Heart left ventricle (tissue), 13 donors: Measurements from ENCODE around the gene C1QL3.

Experiments used
- POLR2A ChIP-seq, 2 donors: fragments of 450-650 bp; IDR thresholded peaks; one replicate each; pipeline ENCODE4 v1.6.1; 2017; ENCODE audit warnings: antibody characterized with exemption in 2 of 2, mild to moderate bottlenecking in 2 of 2, moderate library complexity in 2 of 2
- TF ChIP-seq, protein P1 (sequence below), 12 donors: fragments of 200-600 bp; sonication (generic) in 4 of 12; IDR thresholded peaks; one replicate each; pipeline versions ENCODE4 v1.5.0 to v1.8.0; 2018 to 2022; ENCODE audit warnings: antibody characterized with exemption in 12 of 12, mild to moderate bottlenecking in 5 of 12
- donor health status: ischemic (EF 13 %, LVEDD 7.1; RV severe dilation, severe dysfunction).
- donor health status: DM: no; HTN: yes; CAD: no.
- donor health status: DM: no; HTN: no; CAD: no.
- donor health status: ischemic (EF 25% LVEDD 6.9; RV normal size, moderate dysfunction).
- donor health status: ischemic (EF 25% LVEDD 5.7; RV mildly dilated, moderate dysfunction).
- donor health status: ischemic (EF 35%, LVEDD 5.7; RV mildly dilated, moderate dysfunction).
- donor health status: nonischemic (EF 11% LVEDD 7.7; RV severe dilation, severe dysfunction).
- donor health status: DM: yes; HTN: yes; CAD: no.
- donor health status: PGD.
- donor health status: ischemic (EF 29% LVEDD 5.4; RV normal size, mild dysfunction).
- donor health status: nonischemic (EF 23%, LVEDD 6.1; RV moderate dilation, normal function).

DNA sequence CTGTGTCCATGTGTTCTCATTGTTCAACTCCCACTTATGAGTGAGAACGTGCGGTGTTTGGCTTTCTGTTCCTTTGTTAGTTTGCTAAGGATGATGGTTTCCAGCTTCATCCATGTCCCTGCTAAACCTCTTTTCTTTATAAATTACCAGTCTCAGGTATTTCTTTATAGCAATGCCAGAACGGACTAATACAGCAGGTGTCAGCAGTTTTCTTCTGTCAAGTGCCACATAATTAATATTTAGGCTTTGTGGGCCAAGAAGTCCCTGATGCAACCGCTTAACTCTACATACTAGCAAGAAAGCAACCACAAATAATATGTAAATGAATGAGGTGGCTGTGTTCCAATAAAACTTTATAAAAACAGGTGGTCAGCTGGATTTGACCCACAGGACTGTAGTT is 26.3 kb upstream of the C1QL3 start:
- no peak for TF ChIP-seq POLR2A (IDR thresholded peaks at IDR 0.05)
- TF ChIP-seq, protein P1, sequence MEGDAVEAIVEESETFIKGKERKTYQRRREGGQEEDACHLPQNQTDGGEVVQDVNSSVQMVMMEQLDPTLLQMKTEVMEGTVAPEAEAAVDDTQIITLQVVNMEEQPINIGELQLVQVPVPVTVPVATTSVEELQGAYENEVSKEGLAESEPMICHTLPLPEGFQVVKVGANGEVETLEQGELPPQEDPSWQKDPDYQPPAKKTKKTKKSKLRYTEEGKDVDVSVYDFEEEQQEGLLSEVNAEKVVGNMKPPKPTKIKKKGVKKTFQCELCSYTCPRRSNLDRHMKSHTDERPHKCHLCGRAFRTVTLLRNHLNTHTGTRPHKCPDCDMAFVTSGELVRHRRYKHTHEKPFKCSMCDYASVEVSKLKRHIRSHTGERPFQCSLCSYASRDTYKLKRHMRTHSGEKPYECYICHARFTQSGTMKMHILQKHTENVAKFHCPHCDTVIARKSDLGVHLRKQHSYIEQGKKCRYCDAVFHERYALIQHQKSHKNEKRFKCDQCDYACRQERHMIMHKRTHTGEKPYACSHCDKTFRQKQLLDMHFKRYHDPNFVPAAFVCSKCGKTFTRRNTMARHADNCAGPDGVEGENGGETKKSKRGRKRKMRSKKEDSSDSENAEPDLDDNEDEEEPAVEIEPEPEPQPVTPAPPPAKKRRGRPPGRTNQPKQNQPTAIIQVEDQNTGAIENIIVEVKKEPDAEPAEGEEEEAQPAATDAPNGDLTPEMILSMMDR (IDR thresholded peaks at IDR 0.05): no peak
